HEK293T (cell line): ENCODE results near the gene ABCA4.

Experiments
- LEF1 ChIP-seq: fragments of 450-650 bp; IDR thresholded peaks from 2 replicates; pipeline ENCODE4 v1.6.1; 2017; ENCODE audit warnings: mild to moderate bottlenecking, borderline replicate concordance
- TARDBP ChIP-seq: fragments of 450-650 bp; IDR thresholded peaks from 2 replicates; pipeline ENCODE4 v1.6.1; 2016

DNA sequence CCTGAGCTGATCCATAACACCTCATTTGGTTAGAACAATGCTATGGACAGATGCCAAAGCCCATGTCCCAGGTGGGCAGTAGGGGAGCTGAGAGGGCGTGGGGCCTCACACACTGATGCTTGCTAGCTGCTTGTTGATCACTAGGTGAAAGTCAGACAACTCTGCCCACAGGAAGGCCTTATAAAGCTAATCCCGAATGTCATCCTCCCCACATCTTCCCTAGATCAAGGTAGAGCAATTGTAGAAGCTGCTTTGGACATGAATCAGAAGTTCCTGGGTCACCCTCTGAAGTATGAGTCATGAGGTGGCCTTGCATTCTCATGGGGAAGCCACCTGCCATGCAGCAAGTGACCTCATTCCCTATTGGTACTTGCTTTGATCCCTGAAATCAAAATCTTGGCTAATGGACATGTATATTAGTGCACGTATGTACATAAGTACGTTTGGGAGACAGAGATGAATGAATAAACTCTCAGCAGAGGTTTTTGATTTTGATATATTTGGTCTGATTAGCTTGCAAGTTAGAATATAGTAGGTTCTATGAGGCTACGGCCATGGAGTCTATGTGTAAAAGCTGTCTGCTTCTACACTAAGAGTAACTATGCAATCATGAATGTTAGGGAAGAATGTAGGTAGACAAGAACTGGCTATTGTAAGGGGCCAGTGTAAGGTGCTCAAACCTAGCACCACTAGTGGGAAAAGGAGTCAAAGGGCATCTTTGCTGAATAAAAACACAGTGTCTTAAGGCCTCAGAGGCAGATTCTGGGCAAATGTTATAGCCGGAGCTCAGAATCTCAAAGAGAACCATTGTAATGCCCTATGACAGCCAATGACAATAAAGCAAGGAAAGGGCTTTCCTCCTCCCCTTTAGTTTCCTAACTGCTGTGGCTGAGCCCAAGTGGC is 52.6 kb downstream of the ABCA4 start:
- TF ChIP-seq TARDBP = no peak
- no peak for TF ChIP-seq LEF1
